ENCODE data around the gene SYT17.

Gene SYT17

DNA sequence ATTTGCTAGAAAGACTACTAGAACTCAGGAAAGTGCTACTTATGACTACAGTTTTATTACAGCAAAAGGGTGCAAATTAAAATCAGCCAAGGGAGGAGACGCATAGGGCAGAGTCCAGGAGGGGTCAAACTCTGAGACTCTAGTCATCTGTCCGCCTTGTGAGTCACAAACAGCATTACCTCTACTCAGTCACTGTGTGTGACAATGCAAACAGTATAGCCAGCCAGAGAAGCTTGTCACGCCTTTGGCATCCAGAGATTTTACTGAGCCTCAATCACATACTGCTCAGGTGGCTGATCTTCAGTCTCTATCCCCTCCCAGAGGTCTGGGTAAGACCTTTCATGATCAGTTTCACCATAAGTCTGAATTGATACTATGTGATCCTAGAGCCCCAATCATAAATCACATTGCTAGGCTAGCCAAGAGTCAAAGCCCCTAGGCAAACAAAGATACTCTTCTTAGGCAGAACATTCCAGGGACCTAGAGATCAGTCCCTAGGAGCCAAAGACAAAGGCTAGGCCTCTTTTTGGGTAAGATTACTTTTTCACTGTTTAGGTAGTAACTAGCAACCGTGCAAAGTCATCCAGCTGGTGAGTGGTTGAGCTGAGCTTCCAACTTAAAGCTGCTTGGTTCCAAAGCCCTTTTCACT is 68.6 kb downstream of the SYT17 start:
- no peak for TF ChIP-seq CTCF (IDR thresholded peaks at IDR 0.05)
- peaks cover 0 to 13% (median 8%) of the 10 kb centered on the region in 3 donors for H3K9me3 ChIP-seq
- no peaks in the 10 kb centered on the region for H3K4me1 ChIP-seq
- H3K36me3 ChIP-seq: peaks cover 0 to 3% (median 0%) of the 10 kb centered on the region in 3 donors
- no peaks in the 10 kb centered on the region for H3K27me3 ChIP-seq
- no peak for DNase-seq
- H3K4me3 ChIP-seq: no peak overlapping the region
- H3K27ac ChIP-seq: no peak overlapping the region
- intact Hi-C loops (cut with DNase I; ENCODE audit: low total_unique reads): no loop called here

DNA sequence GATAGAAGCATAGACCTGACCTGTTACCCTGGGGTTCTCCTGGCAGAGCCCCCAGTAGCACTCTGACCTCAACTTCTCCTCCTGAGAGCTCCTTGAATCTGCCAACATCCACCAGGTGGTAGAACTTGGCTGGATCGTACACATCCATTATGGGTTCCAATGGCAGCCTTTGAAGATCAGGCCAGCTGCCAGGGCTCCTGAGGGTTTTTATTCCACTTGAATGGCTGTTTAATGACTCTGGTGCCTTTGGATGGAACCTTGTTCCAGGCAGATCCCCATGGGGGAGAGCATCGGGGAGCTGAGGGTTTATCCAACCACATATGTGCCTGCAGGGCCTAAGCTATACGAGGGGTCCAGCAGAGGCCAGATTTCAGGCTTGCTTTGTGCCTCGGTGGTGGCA is 70.4 kb downstream of the SYT17 start:
- no peak for TF ChIP-seq CTCF (IDR thresholded peaks at IDR 0.05)
- H3K36me3 ChIP-seq: peaks cover 0 to 3% (median 0%) of the 10 kb centered on the region in 3 donors
- H3K27ac ChIP-seq: no peak overlapping the region
- H3K9me3 ChIP-seq: peaks cover 0 to 13% (median 8%) of the 10 kb centered on the region in 3 donors
- H3K4me1 ChIP-seq: no peaks in the 10 kb centered on the region
- intact Hi-C loops (cut with DNase I; ENCODE audit: low total_unique reads): no loop called here
- H3K27me3 ChIP-seq: no peaks in the 10 kb centered on the region
- no peak overlapping the region for H3K4me3 ChIP-seq
- no peak for DNase-seq

GRCh38 chr16:19239511-19240155 is 71.6 kb downstream of the SYT17 start:
- no peak for TF ChIP-seq CTCF (IDR thresholded peaks at IDR 0.05)
- no peak overlapping the region for H3K27ac ChIP-seq
- peaks cover 0 to 13% (median 7%) of the 10 kb centered on the region in 3 donors for H3K9me3 ChIP-seq
- H3K4me3 ChIP-seq: no peak overlapping the region
- no peaks in the 10 kb centered on the region for H3K27me3 ChIP-seq
- H3K4me1 ChIP-seq: no peaks in the 10 kb centered on the region
- no peak for DNase-seq
- H3K36me3 ChIP-seq: peaks cover 0 to 3% (median 0%) of the 10 kb centered on the region in 3 donors
- intact Hi-C loops (cut with DNase I; ENCODE audit: low total_unique reads): no loop called here

- H3K27me3 ChIP-seq: no peaks in the 10 kb centered on the region
- H3K36me3 ChIP-seq: peaks cover 0 to 3% (median 0%) of the 10 kb centered on the region in 3 donors
- H3K4me1 ChIP-seq: no peaks in the 10 kb centered on the region
- DNase-seq: no peak
- H3K9me3 ChIP-seq: peaks cover 0 to 5% (median 0%) of the 10 kb centered on the region in 3 donors
- H3K4me3 ChIP-seq: no peak overlapping the region
- TF ChIP-seq CTCF (IDR thresholded peaks at IDR 0.05): no peak
- no peak overlapping the region for H3K27ac ChIP-seq
- intact Hi-C loops (cut with DNase I; ENCODE audit: low total_unique reads): no loop called here
Measured at GRCh38 chr16:19240494-19240893, 72.5 kb downstream of the SYT17 start.

GRCh38 chr16:19241512-19241911 is 73.5 kb downstream of the SYT17 start:
- intact Hi-C loops (cut with DNase I; ENCODE audit: low total_unique reads): no loop called here
- no peak overlapping the region for H3K4me3 ChIP-seq
- H3K4me1 ChIP-seq: no peaks in the 10 kb centered on the region
- DNase-seq: no peak
- H3K36me3 ChIP-seq: peaks cover 0 to 3% (median 0%) of the 10 kb centered on the region in 3 donors
- no peak for TF ChIP-seq CTCF (IDR thresholded peaks at IDR 0.05)
- H3K27ac ChIP-seq: no peak overlapping the region
- no peaks in the 10 kb centered on the region for H3K27me3 ChIP-seq
- no peaks in the 10 kb centered on the region for H3K9me3 ChIP-seq

Data from tibial artery (tissue), 4 donors.